ENCODE data around the gene WDR89.
"Not testable (repeated sequence)": the region's sequence is repeated elsewhere in the genome, so short reads cannot be mapped to it uniquely, and the experiment has no call there.

Gene WDR89, protein sequence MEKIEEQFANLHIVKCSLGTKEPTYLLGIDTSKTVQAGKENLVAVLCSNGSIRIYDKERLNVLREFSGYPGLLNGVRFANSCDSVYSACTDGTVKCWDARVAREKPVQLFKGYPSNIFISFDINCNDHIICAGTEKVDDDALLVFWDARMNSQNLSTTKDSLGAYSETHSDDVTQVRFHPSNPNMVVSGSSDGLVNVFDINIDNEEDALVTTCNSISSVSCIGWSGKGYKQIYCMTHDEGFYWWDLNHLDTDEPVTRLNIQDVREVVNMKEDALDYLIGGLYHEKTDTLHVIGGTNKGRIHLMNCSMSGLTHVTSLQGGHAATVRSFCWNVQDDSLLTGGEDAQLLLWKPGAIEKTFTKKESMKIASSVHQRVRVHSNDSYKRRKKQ

DNA sequence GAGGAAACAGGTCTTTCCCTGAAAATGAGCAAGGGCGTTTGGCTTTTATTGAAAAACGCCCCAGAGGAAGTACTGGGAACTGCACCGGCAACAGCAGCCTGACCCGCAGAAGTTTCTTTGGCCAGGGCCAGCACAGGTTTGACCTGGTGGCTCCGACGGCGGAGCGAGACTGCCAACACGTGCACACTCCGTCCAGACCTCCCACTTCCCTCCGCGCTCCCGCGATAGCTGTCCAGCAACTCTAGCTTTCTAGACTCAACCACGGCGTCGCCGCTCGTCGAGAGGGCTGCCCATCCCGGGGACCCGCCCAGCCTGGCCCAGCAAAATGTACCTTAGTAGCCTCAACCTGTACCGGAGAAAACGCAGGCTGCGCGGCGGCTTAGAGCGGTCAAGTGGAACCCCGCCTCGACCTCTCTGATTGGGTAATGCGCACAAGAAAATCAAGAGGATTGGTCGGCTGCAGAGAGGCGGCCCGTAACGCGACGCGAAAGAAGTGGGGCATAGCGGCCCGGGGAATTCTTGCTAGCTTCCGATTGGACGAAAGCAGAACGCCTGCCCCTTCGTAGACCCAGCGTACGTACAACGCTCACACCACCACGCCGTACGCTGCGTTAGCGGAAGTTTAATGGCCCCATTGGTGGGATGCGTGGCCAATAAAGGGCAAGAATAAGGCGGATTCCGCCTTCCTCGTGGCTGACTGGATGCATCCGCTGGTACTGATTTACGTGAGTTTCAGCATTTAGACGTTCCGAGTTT, at the start of gene WDR89:
TSS of gene WDR89 (minus strand) at position 399 of the 756 bp plus-strand sequence. CDS start 41,929 bp downstream, outside the sequence.
- DNase-seq (ENCODE audit: low read depth, low spot score) = peak; percentile 99

DNA sequence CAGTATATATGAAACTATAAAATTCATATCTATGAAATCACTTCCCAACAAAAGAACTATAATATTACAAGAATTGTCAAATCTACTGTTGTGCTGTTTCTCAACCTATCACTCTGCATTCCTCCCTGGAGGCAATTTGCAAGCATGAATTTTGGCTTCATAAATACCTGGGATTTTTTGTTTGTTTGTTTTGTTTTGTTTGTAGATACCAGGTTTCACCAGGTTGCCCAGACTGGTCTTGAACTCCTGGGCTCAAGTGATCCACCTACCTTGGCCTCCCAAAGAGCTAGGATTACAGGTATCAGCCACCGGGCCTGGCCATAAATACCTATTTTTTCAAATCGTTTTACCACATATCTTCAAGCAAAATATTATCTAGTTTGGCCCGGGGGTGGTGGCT, 47.5 kb upstream of the WDR89 start:
- no peak overlapping the region for H3K27ac ChIP-seq
- DNase-seq (ENCODE audit: low read depth, low spot score) = no peak

More for the DNA sequence above, at the start of gene WDR89:
- H3K27ac ChIP-seq = peak within 1 kb of the TSS; percentile 91

DNA sequence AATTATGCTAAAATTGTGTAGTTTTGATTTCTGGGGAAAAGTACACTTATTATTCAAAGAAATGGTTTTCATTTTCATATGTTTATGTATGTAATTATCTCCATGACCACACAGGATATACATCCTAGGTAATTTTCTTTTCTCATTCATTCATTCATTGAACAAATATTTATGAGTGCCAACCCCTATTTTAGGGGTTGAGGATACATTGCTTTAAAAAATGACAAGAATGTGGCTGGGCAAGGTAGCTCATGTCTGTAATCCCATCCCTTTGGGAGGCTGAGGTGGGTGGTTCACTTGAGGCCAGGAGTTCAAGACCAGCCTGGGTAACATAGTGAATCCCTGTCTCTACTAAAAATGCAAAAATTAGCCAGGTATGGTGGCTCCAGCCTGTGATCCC, 45.3 kb upstream of the WDR89 start:
- no peak for DNase-seq (ENCODE audit: low read depth, low spot score)
- H3K27ac ChIP-seq = no peak overlapping the region

DNA sequence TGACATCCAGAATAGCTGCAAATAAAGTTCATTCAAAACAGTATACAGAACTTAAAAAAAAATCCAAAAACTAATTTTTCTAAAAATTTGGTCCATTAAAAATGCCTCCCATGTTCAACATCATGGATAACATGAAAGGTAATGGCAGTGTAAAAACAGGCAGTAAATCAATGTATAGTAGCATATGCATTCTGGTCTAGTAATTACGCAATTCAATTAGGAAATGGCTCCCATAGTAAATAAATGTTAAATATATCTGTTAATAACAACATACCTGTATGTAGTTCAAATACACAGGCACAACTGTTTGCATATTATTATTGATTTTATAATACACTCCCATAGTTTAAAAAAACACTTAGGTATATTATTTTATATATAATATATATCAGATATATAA, 43.7 kb upstream of the WDR89 start:
- no peak overlapping the region for H3K27ac ChIP-seq
- DNase-seq (ENCODE audit: low read depth, low spot score) = no peak

DNA sequence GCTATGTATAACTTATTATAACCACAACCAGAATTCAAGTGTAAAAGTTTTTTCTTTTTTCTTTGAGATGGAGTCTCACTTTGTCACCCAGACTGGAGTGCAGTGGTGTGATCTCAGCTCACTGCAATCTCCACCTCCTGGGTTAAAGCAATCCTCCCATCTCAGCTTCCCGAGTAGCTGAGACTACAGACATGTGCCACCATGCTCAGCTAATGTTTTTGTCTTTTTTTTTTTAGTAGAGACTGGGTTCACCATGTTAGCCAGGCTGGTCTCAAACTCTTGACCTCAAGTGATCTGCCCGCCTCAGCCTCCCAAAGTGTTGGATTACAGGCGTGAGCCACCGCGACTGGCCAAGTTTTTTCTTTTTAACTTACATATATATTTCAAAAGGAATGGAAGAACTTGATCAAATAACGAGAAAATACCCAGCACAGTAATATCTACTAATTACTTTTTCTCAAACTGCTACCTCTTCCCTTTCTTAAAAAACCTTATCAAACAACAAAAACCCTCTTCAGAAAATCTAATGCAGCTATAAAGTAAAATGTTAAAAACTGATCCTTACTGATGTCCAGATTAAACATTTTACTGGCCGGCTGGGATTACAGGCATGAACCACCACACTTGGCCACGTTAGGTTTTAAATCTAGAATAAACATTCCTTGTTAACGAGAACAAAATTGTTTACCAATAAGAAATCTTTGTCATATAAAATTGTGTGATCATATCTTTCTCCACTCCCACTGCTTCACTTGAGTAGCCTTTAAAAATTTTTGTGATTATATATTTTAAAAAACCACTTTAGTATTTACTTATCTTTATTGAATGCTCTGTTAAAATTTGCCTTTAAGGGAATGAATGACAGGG, 41.3 kb upstream of the WDR89 start:
- no peak overlapping the region for H3K27ac ChIP-seq
- DNase-seq (ENCODE audit: low read depth, low spot score) = no peak

DNA sequence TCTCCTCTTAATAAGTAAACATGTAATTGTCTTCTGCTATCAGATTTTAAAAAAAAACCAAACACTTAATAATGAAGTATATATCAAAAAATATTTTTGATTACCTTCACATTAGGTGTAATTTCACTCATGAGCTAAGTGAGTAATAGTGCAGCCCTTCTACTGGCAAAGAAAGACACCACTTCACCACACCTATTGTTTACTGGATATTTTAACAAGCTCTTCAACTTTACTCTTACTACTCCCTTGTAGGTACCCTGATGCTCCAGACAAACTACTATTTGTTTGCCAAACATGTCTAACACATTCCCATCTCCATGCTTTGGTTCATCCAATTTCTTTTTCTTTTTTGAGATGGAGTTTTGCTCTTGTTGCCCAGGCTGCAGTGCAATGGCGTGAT, 36.9 kb upstream of the WDR89 start:
- DNase-seq (ENCODE audit: low read depth, low spot score) = no peak
- H3K27ac ChIP-seq = peak overlapping the region; percentile 6

DNA sequence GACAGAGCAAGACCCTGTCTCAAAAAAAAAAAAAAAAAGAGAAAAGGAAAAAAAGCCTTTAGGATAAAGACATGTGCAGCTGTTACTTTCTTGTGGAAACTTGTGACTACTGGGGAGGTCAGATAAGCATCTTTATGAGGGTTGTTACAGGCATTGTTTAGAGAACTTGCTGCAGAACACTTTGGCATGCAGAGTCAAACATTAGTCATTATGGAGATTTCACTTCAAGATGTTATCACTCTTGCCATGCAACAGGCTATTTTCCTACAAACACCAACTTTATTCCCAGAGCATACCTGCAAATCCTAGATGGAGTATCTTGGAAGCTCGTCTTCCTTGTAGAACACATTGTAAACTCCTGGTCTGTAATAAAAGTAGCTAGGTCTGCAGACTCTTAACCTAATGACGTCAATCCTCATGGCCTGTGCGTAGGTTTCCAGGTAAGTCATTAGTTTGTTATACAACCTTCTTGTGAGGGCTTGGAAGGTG, 36.3 kb upstream of the WDR89 start:
- H3K27ac ChIP-seq = peak overlapping the region; percentile 6
- DNase-seq (ENCODE audit: low read depth, low spot score) = peak; percentile 90

DNA sequence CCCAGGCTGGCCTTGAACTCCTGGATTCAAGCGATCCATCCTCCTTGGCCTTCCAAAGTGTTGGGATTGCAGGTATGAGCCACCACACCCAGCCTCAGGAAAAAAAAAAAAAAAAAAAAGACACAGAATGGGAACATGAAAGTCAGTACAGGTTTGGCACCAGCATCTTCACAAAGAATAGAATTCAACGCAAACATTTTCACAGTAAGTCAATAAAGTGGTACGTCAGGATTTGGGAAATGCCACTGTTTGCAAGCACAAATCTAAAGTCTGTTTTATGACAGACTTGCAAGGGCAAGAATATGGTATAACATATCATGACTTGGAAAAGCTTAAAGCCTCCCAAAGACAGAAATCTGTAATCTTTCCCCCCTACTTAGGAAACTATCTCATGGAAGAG, 34.9 kb upstream of the WDR89 start:
- no peak overlapping the region for H3K27ac ChIP-seq
- no peak for DNase-seq (ENCODE audit: low read depth, low spot score)

DNA sequence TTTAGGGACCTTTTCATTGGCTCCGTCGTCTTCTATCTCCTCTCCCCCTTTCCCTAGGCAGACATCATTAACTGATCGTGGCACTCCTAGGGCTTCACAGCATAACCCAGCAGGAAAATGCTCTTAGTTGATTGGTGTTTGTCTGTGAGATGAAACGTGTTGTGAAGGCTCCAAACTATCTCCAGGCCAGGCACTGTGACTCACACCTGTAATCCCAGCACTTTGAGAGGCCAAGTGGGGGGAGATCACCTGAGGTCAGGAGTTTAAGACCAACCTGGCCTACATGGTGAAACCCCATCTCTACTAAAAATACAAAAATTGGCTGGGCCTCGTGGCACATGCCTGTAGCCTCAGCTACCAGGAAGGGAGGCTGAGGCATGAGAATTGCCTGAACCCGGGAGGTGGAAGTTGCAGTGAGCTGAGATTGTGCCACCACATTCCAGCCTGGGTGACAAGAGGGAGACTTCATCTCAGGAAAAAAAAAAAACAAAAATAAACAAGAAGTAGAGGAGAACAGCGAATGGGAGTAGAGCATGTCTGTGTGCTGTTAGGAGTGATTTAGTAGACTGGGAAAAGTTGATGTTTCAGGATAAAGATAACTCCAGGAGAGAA, 32.3 kb upstream of the WDR89 start:
- H3K27ac ChIP-seq = no peak overlapping the region
- no peak for DNase-seq (ENCODE audit: low read depth, low spot score)

DNA sequence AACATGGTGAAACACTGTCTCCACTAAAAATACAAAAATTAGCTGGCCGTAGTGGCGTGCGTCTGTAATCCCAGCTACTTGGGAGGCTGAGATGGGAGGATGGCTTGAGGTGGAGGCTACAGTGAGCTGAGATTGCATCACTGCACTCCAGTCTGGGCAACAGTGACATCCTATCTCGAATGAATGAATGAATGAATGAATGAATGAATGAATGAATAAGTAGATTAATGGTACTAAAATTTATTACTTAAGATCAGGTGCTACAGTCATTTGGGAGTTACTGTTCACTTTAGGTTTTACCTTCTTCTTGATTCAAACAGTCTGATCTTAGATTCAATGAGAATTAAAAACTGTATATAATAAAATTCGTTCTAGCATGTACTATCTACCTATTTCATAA, 31.6 kb upstream of the WDR89 start:
- H3K27ac ChIP-seq = no peak overlapping the region
- DNase-seq (ENCODE audit: low read depth, low spot score) = no peak

DNA sequence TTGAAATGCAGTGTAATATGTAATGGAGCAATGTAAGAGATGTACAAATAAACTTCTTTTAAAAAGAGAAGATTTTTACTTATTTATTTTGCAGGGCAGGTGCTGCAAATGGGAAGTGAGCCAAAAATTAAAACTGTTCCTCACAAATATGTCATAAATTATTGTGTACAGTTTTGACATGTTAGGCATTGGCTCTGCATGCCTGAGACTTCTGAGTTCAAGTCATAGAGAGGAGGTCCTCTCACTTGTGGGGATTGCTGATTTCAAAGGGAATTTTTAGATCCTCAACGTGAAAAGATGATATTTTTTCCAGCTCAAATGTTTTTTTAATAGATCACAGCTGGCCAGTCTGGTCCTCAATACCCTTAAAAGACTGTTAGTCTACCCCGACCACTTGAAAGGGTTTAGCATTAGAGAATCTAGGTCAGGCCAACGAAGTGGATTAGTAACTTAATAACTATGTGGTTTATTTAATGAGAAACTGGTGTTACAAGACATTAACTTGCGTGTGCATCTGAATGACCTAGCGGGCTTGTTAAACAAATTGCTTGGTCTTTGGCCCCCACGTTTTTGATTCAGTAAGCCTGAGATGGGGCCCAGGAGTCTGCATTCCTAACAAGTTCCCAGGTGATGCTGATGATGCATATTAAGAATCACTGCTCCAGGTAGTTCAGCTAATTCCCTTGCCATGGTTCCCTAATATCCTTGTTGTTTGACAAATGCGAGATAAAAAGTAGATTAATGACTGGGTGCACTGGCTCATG, 30.9 kb upstream of the WDR89 start:
- no peak overlapping the region for H3K27ac ChIP-seq
- DNase-seq (ENCODE audit: low read depth, low spot score) = no peak

DNA sequence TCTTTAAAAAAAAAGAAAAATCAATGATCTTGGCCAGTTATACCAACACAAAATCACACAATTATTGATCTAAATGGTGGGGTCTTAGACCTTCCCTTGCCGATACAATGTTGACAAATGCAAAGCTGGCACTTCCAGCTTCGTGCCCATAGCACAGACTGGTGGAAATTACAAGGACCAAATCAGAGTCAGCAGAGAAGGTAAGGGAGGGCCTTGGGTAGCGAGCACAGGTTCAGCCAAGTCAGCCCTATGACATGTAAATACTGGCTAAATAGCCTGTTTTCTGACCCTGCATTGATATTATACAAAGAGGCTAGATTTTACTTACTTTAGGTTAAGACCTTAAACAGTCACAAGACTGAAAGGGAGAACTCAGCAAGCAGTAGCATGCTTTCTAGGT, 30.3 kb upstream of the WDR89 start:
- no peak overlapping the region for H3K27ac ChIP-seq
- DNase-seq (ENCODE audit: low read depth, low spot score) = no peak

DNA sequence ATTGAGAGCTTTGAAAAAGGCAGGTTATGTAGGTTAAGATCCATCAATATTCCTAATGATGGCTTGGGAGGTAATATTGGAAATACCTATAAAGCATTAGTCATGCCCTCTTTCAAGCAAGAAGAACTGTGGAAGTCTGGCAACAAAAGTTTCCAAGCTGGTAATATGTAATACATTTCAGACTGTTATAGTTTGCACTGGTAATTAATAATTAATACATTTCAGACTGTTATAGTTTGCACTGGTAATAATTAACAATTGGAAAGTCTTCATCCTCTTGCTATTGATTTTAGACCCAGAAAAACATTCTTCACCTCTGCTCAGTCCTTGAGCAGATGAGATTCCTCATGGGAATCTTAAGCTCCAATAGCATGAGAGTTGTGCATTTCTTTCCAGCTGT, 29.0 kb upstream of the WDR89 start:
- DNase-seq (ENCODE audit: low read depth, low spot score) = no peak
- H3K27ac ChIP-seq = no peak overlapping the region

DNA sequence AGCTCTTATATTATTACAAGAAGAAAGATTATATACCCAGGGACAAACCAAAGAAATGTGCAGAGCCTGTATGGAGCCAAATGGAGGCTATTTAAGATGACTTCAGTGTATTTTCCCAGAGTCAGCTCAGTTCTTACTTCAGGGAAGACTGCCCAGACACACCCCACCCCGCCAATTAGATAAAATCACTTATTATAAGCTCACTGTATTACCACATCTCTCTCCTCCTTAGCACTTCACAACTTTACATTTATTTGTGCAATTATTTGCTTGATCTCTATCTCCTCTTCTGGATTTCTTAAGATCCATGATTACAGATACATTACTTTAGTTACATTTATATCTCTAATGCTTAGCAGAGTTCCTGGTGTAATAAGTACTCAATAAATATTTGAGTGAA, 24.7 kb upstream of the WDR89 start:
- no peak for DNase-seq (ENCODE audit: low read depth, low spot score)
- H3K27ac ChIP-seq = no peak overlapping the region

DNA sequence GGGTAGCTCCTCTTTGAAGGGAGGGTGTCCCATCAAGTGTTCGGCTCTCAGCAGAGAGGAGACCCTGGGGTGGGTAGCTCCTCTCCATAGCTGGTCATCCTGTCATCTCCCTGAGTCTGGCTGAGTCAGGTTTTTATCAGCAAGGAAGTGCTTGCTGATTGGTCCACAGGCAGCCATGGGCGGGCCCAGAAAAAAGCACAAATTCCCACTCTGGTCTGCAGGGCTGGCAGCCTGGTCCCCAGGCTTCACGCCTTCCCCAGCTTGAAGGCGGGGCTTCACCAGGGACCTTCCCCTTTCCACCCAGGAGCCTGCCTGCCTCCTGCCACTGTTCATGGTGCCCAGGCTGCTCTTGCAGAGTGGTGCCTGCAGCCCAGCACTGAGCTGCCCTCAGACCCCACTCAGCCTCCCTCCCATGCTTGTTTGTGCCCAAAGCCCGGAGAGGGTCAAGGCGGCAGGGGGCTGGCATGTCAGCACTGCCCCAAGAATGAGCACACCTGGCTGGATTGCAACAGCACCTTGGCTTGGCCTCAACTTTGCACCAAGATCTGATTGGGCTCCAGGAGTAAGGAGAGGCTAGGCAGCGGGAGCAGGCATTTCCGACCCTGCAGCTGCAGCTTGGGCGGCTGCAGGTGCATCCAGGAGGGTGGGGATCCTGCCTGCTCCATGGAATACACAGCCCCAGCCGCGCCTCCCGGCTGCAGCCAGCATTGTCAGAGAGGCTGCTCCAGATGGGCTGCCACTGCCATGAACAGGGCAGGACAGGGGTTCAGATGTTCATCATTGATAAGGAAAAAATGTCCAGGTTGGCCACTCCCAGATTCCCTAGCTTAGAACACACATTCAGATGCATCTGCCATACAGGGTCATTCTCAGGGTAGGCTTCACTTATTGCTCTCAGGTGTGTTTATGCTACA, 22.0 kb upstream of the WDR89 start:
- H3K27ac ChIP-seq = no peak overlapping the region
- no peak for DNase-seq (ENCODE audit: low read depth, low spot score)

DNA sequence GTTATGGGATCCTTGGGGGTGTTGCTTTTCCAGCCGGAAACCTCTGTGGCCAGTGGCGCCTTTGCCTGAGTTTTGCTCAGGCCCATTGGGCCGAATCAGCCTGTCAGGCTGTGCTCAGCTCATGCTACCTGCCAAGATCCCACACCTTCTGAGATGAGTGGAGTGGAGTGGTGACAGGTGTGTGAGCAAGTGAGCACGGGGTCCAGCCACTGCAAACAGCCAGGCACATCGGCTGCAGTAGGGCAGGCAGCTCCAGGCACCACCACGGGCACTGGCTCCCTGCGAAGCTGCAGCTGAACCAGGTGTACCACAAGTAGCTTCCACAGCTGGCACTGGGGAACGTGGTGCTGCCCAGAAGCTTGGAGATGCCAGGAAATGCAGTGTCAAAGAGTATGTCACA, 21.1 kb upstream of the WDR89 start:
- no peak overlapping the region for H3K27ac ChIP-seq
- DNase-seq (ENCODE audit: low read depth, low spot score) = no peak

DNA sequence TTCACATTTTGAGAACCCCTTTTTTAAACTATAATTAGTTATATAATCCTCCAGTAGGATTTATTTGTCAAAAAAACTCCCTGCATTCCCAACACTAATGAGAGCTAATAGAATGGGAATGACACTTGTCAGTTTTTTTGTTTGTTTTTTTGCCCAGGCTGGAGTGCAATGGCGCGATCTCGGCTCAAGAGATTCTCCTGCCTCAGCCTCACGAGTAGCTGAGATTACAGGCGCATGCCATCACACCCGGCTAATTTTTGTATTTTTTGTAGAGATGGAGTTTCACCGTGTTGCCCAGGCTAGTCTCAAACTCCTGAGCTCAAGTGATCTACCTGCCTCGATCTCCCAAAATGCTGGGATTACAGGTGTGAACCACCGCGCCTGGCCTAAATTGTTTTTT, 20.2 kb upstream of the WDR89 start:
- not testable (repeated sequence) for H3K27ac ChIP-seq; DNase-seq (ENCODE audit: low read depth, low spot score)

DNA sequence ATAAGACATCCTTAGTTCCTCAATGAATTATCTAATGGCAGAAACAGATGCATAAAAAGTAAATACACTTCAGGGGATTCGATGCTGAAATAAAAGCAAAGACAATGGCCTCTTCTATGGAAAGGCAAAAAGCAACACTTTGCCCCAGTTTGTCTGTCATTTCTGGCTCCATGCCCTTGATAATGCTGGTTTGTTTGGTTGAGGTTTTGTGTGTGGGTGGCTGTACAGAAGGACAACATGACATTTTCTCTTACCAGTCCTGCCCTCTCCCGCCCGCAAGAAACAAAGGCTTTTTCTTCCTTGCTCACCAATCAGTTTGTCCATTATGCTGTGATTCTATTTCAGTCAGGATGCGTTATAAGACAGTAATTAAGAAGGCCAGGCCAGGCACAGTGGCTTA, 18.1 kb upstream of the WDR89 start:
- H3K27ac ChIP-seq = no peak overlapping the region
- no peak for DNase-seq (ENCODE audit: low read depth, low spot score)
